T-helper 22 cell (primary cell): ENCODE results near the gene KRT85.
A peak's percentile ranks its signal among the peaks of the same experiment; 100 is the strongest.

ENCODE experiments used
- DNase-seq: peaks from one replicate; pipeline ENCODE4 v3.0.0-alpha.2; 2020; ENCODE audit warnings: low read depth

KRT85 gene

GRCh38 chr12:52364901-52365489 is 2.3 kb downstream of the KRT85 start:
- DNase-seq: no peak

- DNase-seq: no peak
These were observed 3.2 kb downstream of the KRT85 start for GRCh38 chr12:52364061-52364460.

- DNase-seq: no peak
These were observed 4.1 kb downstream of the KRT85 start for GRCh38 chr12:52363111-52363679.

- DNase-seq: no peak
These were observed 5.1 kb downstream of the KRT85 start for GRCh38 chr12:52362118-52362726.

GRCh38 chr12:52361553-52361952 is 5.7 kb downstream of the KRT85 start:
- no peak for DNase-seq

GRCh38 chr12:52360663-52361271 is 6.5 kb downstream of the KRT85 start:
- no peak for DNase-seq

GRCh38 chr12:52360106-52360662 is 7.1 kb downstream of the KRT85 start:
- DNase-seq: no peak

GRCh38 chr12:52359621-52360061 is 7.6 kb downstream of the KRT85 start:
- DNase-seq: no peak

GRCh38 chr12:52358575-52359350 is 8.5 kb downstream of the KRT85 start:
- no peak for DNase-seq

GRCh38 chr12:52356762-52357580 is 10.3 kb downstream of the KRT85 start:
- no peak for DNase-seq

GRCh38 chr12:52356031-52356761 is 11.1 kb downstream of the KRT85 start:
- DNase-seq: no peak

- DNase-seq: no peak
These were observed 12.1 kb downstream of the KRT85 start for GRCh38 chr12:52355176-52355575.

GRCh38 chr12:52354200-52354599 is 13.1 kb downstream of the KRT85 start:
- no peak for DNase-seq

- no peak for DNase-seq
These were observed 13.5 kb downstream of the KRT85 start for GRCh38 chr12:52353766-52354165.

GRCh38 chr12:52352951-52353350 is 14.3 kb downstream of the KRT85 start:
- DNase-seq: no peak

GRCh38 chr12:52351196-52352059 is 15.9 kb downstream of the KRT85 start:
- DNase-seq: peak; percentile 21

- no peak for DNase-seq
These were observed 16.5 kb downstream of the KRT85 start for GRCh38 chr12:52350786-52351185.

- DNase-seq: no peak
These were observed 17.2 kb downstream of the KRT85 start for GRCh38 chr12:52350021-52350620.

GRCh38 chr12:52349196-52349595 is 18.1 kb downstream of the KRT85 start:
- DNase-seq: no peak
